HepG2 (cell line): ENCODE results near the gene FASTKD2. TPM values are rescaled to one million over a fixed set of nuclear protein-coding genes. Genes with fewer than 3 reads are reported as not detected.

Experiments
- KAT7 ChIP-seq: IDR thresholded peaks from 2 replicates; pipeline ENCODE4 v1.6.1; 2018; ENCODE audit warnings: borderline replicate concordance, missing compliant biosample characterization
- KMT2A ChIP-seq: sonication (generic); formaldehyde crosslinking; IDR thresholded peaks from 2 replicates; pipeline ENCODE4 v1.4.0; 2020; ENCODE audit warnings: missing genetic modification reagents
- SAFB2 ChIP-seq: sonication (generic); formaldehyde crosslinking; IDR thresholded peaks from 2 replicates; pipeline ENCODE4 v1.5.1; 2020; ENCODE audit warnings: missing genetic modification reagents, low read depth, mild to moderate bottlenecking, borderline replicate concordance
- ZBTB20 ChIP-seq: sonication (generic); formaldehyde crosslinking; IDR thresholded peaks from 2 replicates; pipeline ENCODE4 v1.8.1; 2023; ENCODE audit warnings: missing genetic modification reagents, low read depth, mild to moderate bottlenecking, borderline replicate concordance
- ZBTB33 ChIP-seq: sonication (generic); formaldehyde crosslinking; IDR thresholded peaks from 2 replicates; pipeline ENCODE4 v1.4.0; 2020; ENCODE audit warnings: missing genetic modification reagents
- ZBTB43 ChIP-seq: sonication (generic); formaldehyde crosslinking; conservative IDR thresholded peaks from 2 replicates; pipeline ENCODE4 v1.4.0; 2020; ENCODE audit warnings: missing genetic modification reagents
- ZNF234 ChIP-seq: sonication (generic); formaldehyde crosslinking; conservative IDR thresholded peaks from 2 replicates; pipeline ENCODE4 v1.5.1; 2020; ENCODE audit warnings: mild to moderate bottlenecking, missing genetic modification reagents
- ZNF558 ChIP-seq: sonication (generic); formaldehyde crosslinking; IDR thresholded peaks from 2 replicates; pipeline ENCODE4 v1.9.0; 2022; ENCODE audit warnings: mild to moderate bottlenecking, missing genetic modification reagents, borderline replicate concordance
- polyA plus RNA-seq, 8 experiments: library from polyadenylated mRNA; depleted of rRNA in 3 of 8; stranded (reverse) in 7 of 8; unstranded in 1 of 8; fragments of >200 nt; fragmentation: Illumina TruSeq in 4 of 8; extraction: Trizol in 4 of 8; gene quantifications; 2 replicates each; pipeline versions ENCODE4 v1.2.1 to v1.2.3, GENCODE V29; 2011 to 2016; ENCODE audit warnings: low read depth in 4 of 8, missing spikeins in 1 of 8, mixed read lengths in 1 of 8; ENCODE audit not compliant: insufficient read depth in 1 of 8
- total RNA-seq, 5 experiments: library from RNA; depleted of rRNA; stranded (reverse); fragments of >200 nt; fragmentation: Illumina TruSeq; extraction: Trizol; gene quantifications; 2 replicates each; pipeline ENCODE4 v1.2.3, GENCODE V29; 2016; ENCODE audit warnings: low read depth in 1 of 5
- TF ChIP-seq, protein P1 (sequence below): sonication (generic); formaldehyde crosslinking; IDR thresholded peaks from 2 replicates; pipeline ENCODE4 v1.8.1; 2023; ENCODE audit warnings: mild to moderate bottlenecking, missing genetic modification reagents
- TF ChIP-seq, protein P2 (sequence below): sonication (generic); formaldehyde crosslinking; IDR thresholded peaks from 2 replicates; pipeline ENCODE4 v1.5.0; 2020; ENCODE audit warnings: missing genetic modification reagents, mild to moderate bottlenecking, borderline replicate concordance
- TF ChIP-seq, protein P3 (sequence below): sonication (generic); formaldehyde crosslinking; IDR thresholded peaks from 2 replicates; pipeline ENCODE4 v1.5.0; 2020; ENCODE audit warnings: mild to moderate bottlenecking, missing genetic modification reagents, borderline replicate concordance

FASTKD2 gene
- total and polyA plus RNA-seq, 2 of the 13 experiments (the other 11 are each of a cell fraction or from before 2014, with no cell fraction given), result 41.1 to 77.8 TPM

DNA sequence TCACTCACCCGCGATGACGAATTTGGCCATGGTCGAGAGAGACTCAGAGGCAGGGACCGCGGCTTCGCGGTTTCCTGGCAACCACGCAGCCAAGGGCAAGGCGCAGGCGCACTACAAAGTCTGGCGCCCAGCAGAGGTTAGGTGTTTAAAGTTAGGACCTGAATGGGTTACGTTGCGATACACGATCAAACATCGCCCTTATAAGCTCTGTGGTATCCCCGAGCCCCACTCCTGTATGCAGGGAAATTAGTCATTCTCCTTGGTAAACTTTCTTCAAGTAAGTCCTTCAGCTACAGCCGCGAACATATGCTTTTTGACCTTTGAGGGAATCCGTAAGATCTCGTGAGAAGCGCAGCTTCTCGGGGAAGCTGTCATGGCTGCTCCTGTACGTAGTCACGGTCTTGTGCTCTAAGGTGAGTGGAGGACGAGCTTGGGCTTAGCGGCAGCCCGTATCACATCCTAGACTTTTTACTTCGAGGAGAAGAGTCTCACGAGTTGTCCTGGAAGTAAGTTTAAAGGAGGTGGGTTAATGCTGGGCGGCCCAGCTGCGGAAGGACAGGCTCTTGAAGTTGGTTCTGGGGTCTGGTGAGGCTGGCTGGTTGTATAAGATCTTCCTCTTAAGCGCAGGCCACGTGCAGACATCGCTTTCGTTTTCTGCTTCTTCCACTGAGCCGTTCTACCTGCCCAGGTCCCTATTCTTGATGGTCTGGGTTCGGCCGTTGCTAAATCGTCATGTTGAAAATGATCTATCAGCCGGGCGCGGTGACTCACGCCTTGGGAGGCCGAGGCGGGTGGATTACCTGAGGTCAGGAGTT, at the start of gene FASTKD2, which contains the start of gene MDH1B (continued):
- TF ChIP-seq, protein P1, sequence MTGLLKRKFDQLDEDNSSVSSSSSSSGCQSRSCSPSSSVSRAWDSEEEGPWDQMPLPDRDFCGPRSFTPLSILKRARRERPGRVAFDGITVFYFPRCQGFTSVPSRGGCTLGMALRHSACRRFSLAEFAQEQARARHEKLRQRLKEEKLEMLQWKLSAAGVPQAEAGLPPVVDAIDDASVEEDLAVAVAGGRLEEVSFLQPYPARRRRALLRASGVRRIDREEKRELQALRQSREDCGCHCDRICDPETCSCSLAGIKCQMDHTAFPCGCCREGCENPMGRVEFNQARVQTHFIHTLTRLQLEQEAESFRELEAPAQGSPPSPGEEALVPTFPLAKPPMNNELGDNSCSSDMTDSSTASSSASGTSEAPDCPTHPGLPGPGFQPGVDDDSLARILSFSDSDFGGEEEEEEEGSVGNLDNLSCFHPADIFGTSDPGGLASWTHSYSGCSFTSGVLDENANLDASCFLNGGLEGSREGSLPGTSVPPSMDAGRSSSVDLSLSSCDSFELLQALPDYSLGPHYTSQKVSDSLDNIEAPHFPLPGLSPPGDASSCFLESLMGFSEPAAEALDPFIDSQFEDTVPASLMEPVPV (CRISPR knock-in tag), result peak; percentile 69; the same call in 1 of the 2 replicates
- TF ChIP-seq ZBTB33 (CRISPR knock-in tag) (peak; percentile 39; the same call in 1 of the 2 replicates), ZNF234 (0 out of 2 replicates have a peak, but pooled peaks have one; percentile 29), ZBTB20 (CRISPR knock-in tag) (no peak), ZNF558 (CRISPR knock-in tag) (no peak; the same call in 1 of the 2 replicates), KAT7 (peak; percentile 58), KMT2A (CRISPR knock-in tag) (peak; percentile 98), SAFB2 (peak; percentile 78; the same call in 1 of the 2 replicates), ZBTB43 (CRISPR knock-in tag) (peak; percentile 35)
- TF ChIP-seq, protein P2, sequence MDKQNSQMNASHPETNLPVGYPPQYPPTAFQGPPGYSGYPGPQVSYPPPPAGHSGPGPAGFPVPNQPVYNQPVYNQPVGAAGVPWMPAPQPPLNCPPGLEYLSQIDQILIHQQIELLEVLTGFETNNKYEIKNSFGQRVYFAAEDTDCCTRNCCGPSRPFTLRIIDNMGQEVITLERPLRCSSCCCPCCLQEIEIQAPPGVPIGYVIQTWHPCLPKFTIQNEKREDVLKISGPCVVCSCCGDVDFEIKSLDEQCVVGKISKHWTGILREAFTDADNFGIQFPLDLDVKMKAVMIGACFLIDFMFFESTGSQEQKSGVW, result no peak
- TF ChIP-seq, protein P3, sequence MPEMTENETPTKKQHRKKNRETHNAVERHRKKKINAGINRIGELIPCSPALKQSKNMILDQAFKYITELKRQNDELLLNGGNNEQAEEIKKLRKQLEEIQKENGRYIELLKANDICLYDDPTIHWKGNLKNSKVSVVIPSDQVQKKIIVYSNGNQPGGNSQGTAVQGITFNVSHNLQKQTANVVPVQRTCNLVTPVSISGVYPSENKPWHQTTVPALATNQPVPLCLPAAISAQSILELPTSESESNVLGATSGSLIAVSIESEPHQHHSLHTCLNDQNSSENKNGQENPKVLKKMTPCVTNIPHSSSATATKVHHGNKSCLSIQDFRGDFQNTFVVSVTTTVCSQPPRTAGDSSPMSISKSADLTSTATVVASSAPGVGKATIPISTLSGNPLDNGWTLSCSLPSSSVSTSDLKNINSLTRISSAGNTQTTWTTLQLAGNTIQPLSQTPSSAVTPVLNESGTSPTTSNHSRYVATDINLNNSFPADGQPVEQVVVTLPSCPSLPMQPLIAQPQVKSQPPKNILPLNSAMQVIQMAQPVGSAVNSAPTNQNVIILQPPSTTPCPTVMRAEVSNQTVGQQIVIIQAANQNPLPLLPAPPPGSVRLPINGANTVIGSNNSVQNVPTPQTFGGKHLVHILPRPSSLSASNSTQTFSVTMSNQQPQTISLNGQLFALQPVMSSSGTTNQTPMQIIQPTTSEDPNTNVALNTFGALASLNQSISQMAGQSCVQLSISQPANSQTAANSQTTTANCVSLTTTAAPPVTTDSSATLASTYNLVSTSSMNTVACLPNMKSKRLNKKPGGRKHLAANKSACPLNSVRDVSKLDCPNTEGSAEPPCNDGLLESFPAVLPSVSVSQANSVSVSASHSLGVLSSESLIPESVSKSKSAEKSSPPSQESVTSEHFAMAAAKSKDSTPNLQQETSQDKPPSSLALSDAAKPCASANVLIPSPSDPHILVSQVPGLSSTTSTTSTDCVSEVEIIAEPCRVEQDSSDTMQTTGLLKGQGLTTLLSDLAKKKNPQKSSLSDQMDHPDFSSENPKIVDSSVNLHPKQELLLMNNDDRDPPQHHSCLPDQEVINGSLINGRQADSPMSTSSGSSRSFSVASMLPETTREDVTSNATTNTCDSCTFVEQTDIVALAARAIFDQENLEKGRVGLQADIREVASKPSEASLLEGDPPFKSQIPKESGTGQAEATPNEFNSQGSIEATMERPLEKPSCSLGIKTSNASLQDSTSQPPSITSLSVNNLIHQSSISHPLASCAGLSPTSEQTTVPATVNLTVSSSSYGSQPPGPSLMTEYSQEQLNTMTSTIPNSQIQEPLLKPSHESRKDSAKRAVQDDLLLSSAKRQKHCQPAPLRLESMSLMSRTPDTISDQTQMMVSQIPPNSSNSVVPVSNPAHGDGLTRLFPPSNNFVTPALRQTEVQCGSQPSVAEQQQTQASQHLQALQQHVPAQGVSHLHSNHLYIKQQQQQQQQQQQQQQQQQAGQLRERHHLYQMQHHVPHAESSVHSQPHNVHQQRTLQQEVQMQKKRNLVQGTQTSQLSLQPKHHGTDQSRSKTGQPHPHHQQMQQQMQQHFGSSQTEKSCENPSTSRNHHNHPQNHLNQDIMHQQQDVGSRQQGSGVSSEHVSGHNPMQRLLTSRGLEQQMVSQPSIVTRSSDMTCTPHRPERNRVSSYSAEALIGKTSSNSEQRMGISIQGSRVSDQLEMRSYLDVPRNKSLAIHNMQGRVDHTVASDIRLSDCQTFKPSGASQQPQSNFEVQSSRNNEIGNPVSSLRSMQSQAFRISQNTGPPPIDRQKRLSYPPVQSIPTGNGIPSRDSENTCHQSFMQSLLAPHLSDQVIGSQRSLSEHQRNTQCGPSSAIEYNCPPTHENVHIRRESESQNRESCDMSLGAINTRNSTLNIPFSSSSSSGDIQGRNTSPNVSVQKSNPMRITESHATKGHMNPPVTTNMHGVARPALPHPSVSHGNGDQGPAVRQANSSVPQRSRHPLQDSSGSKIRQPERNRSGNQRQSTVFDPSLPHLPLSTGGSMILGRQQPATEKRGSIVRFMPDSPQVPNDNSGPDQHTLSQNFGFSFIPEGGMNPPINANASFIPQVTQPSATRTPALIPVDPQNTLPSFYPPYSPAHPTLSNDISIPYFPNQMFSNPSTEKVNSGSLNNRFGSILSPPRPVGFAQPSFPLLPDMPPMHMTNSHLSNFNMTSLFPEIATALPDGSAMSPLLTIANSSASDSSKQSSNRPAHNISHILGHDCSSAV (CRISPR knock-in tag), result 0 out of 2 replicates have a peak, but pooled peaks have one; percentile 72
